KMS-11 (cell line): ENCODE data around the gene MAF.

Experiments
- H2AFZ ChIP-seq: fragments of 200-600 bp; sonication (generic); 2 replicates; pipeline ENCODE4 v1.6.1; 2016; ENCODE audit warnings: antibody characterized with exemption, mixed run types, low read depth
- H3K27ac ChIP-seq: fragments of 200-600 bp; sonication (generic); 2 replicates; pipeline ENCODE4 v1.6.1; 2016; ENCODE audit warnings: mild to moderate bottlenecking, mixed run types
- H3K27me3 ChIP-seq: fragments of 200-600 bp; sonication (generic); 2 replicates; pipeline ENCODE4 v1.6.1; 2017; ENCODE audit warnings: mild to moderate bottlenecking, low read depth, mixed run types, moderate library complexity; ENCODE audit not compliant: insufficient read depth
- H3K36me3 ChIP-seq: fragments of 200-600 bp; sonication (generic); 2 replicates; pipeline ENCODE4 v1.6.1; 2017; ENCODE audit warnings: mild to moderate bottlenecking, mixed run types; ENCODE audit not compliant: insufficient read depth
- H3K4me1 ChIP-seq: fragments of 200-600 bp; sonication (generic); 2 replicates; pipeline ENCODE4 v1.6.1; 2016; ENCODE audit warnings: mild to moderate bottlenecking, low read depth, mixed run types; ENCODE audit not compliant: poor library complexity, severe bottlenecking
- H3K4me2 ChIP-seq: fragments of 200-600 bp; sonication (generic); 2 replicates; pipeline ENCODE4 v1.7.0; 2016; ENCODE audit warnings: mild to moderate bottlenecking, mixed run types
- H3K4me3 ChIP-seq: fragments of 200-600 bp; sonication (generic); IDR thresholded peaks from 2 replicates; pipeline ENCODE4 v1.6.1; 2017; ENCODE audit warnings: low read depth, low read length, mixed read lengths; ENCODE audit not compliant: insufficient read depth
- H3K79me2 ChIP-seq: fragments of 200-600 bp; sonication (generic); 2 replicates; pipeline ENCODE4 v1.6.1; 2016; ENCODE audit warnings: low read depth, mixed run types; ENCODE audit not compliant: insufficient read depth
- H3K9ac ChIP-seq: fragments of 200-600 bp; sonication (generic); 2 replicates; pipeline ENCODE4 v1.6.1; 2016; ENCODE audit warnings: mild to moderate bottlenecking, mixed run types
- H4K20me1 ChIP-seq: fragments of 200-600 bp; sonication (generic); 2 replicates; pipeline ENCODE4 v1.6.1; 2016; ENCODE audit warnings: mild to moderate bottlenecking, mixed run types; ENCODE audit not compliant: insufficient read depth
- TF ChIP-seq, protein P1 (sequence below): fragments of 200-600 bp; sonication (generic); conservative IDR thresholded peaks from 2 replicates; pipeline ENCODE4 v1.6.1; 2017; ENCODE audit warnings: low read depth, mild to moderate bottlenecking, antibody characterized with exemption, low read length, moderate library complexity, mixed read lengths

MAF gene

GRCh38 chr16:79587296-79587695 lies 13.2 kb downstream of the MAF start:
- Histone ChIP-seq H3K79me2 (peaks cover 7% of the 10 kb centered on the region; the same call in 1 of the 2 replicates), H3K4me2 (no peak overlapping the region), H3K4me1 (no peaks in the 10 kb centered on the region), H3K27ac (no peak overlapping the region), H3K36me3 (no peaks in the 10 kb centered on the region), H3K4me3 (no peak overlapping the region), H4K20me1 (no peaks in the 10 kb centered on the region), H3K9ac (no peak overlapping the region), H2AFZ (no peak overlapping the region), H3K27me3 (no peaks in the 10 kb centered on the region)
- TF ChIP-seq, protein P1, sequence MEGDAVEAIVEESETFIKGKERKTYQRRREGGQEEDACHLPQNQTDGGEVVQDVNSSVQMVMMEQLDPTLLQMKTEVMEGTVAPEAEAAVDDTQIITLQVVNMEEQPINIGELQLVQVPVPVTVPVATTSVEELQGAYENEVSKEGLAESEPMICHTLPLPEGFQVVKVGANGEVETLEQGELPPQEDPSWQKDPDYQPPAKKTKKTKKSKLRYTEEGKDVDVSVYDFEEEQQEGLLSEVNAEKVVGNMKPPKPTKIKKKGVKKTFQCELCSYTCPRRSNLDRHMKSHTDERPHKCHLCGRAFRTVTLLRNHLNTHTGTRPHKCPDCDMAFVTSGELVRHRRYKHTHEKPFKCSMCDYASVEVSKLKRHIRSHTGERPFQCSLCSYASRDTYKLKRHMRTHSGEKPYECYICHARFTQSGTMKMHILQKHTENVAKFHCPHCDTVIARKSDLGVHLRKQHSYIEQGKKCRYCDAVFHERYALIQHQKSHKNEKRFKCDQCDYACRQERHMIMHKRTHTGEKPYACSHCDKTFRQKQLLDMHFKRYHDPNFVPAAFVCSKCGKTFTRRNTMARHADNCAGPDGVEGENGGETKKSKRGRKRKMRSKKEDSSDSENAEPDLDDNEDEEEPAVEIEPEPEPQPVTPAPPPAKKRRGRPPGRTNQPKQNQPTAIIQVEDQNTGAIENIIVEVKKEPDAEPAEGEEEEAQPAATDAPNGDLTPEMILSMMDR: no peak

GRCh38 chr16:79582789-79583188 lies 17.7 kb downstream of the MAF start:
- Histone ChIP-seq H2AFZ (no peak overlapping the region), H3K36me3 (no peaks in the 10 kb centered on the region), H3K79me2 (no peaks in the 10 kb centered on the region), H3K4me2 (no peak overlapping the region), H3K27me3 (no peaks in the 10 kb centered on the region), H3K9ac (no peak overlapping the region), H3K27ac (no peak overlapping the region), H3K4me3 (no peak overlapping the region), H3K4me1 (no peaks in the 10 kb centered on the region), H4K20me1 (no peaks in the 10 kb centered on the region)
- TF ChIP-seq, protein P1: no peak

- H3K27me3 ChIP-seq: no peaks in the 10 kb centered on the region
- no peak overlapping the region for H3K27ac ChIP-seq
- no peak overlapping the region for H2AFZ ChIP-seq
- H3K79me2 ChIP-seq: no peaks in the 10 kb centered on the region
- TF ChIP-seq, protein P1: no peak
- H3K4me2 ChIP-seq: no peak overlapping the region
- no peak overlapping the region for H3K4me3 ChIP-seq
- no peaks in the 10 kb centered on the region for H4K20me1 ChIP-seq
- no peak overlapping the region for H3K9ac ChIP-seq
- no peaks in the 10 kb centered on the region for H3K36me3 ChIP-seq
- no peaks in the 10 kb centered on the region for H3K4me1 ChIP-seq
Observed at GRCh38 chr16:79580453-79581191, 19.9 kb downstream of the MAF start.

- Histone ChIP-seq H3K79me2 (no peaks in the 10 kb centered on the region), H3K27me3 (no peaks in the 10 kb centered on the region), H4K20me1 (no peaks in the 10 kb centered on the region), H3K36me3 (no peaks in the 10 kb centered on the region), H3K4me3 (no peak overlapping the region), H3K4me2 (no peak overlapping the region), H2AFZ (no peak overlapping the region), H3K27ac (no peak overlapping the region), H3K9ac (no peak overlapping the region), H3K4me1 (no peaks in the 10 kb centered on the region)
- TF ChIP-seq, protein P1: no peak
Observed at GRCh38 chr16:79576602-79577001, 23.9 kb downstream of the MAF start.
